ENCODE data around the gene ARGLU1. TPM values are rescaled to one million over a fixed set of nuclear protein-coding genes. Genes with fewer than 3 reads are reported as not detected.
A peak's percentile ranks its signal among the peaks of the same experiment; 100 is the strongest.

The ARGLU1 gene
- total and polyA plus RNA-seq, 2 experiments from 2014 or later = 108 to 166 TPM

DNA sequence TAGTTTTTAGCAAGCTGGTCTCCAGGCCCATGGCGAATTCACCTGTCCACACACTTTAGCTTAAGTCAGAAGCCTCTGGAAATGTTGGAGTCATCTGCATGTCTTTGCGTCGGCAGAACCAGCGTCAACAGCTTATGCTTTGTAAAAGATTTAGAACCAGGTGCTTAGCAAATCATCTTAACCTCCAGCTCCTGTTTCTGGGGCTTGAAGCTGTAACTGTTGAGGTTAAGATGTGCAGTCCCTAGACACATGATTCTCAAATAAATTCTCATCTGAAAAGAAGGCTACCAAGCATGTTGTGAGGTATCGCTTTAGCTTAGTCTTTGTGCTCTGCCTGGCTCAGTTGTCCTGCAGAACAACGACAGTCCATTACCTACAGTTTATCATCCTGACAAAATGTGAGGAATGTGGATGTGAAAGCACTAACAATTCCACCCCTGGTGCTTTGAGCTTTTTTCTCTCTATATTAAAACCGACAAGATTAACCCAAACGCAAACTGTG lies 36.9 kb downstream of the ARGLU1 start:
- Histone ChIP-seq H3F3A (replicated peaks; ENCODE audit: low read depth) (no peaks in the 10 kb centered on the region), H2AFZ (no peak overlapping the region), H3K4me1 (ENCODE audit: insufficient read depth) (peaks cover 66% of the 10 kb centered on the region), H3K4me3 (peak overlapping the region; percentile 21; the same call in 1 of the 2 replicates), H3K79me2 (replicated peaks; ENCODE audit: insufficient read depth) (peaks cover 65% of the 10 kb centered on the region), H3K27me3 (ENCODE audit: insufficient read depth) (peaks cover 34% of the 10 kb centered on the region), H3K27ac (ENCODE audit: low read depth) (peak overlapping the region; percentile 7; the same call in 1 of the 2 replicates), H3K4me2 (peak overlapping the region; percentile 78), H3K36me3 (ENCODE audit: insufficient read depth) (no peaks in the 10 kb centered on the region), H3K9me2 (ENCODE audit: insufficient read depth) (no peaks in the 10 kb centered on the region), H4K20me1 (replicated peaks; ENCODE audit: insufficient read depth) (peaks cover 3% of the 10 kb centered on the region; the same call in 1 of the 2 replicates)
- Mint-ChIP-seq H3K27ac (no peak overlapping the region), H3K4me3 (peak overlapping the region; percentile 51; the same call in 1 of the 3 replicates), H3K9me3 (no peaks in the 10 kb centered on the region; the same call in 2 of the 3 replicates), H3K4me1 (peaks cover 66% of the 10 kb centered on the region), H3K27me3 (ENCODE audit: insufficient read depth, low read depth, poor library complexity) (peaks cover 18% of the 10 kb centered on the region), H3K36me3 (ENCODE audit: low read depth) (no peaks in the 10 kb centered on the region; the same call in 2 of the 3 replicates)
- ATAC-seq = no peak
- no peak for DNase-seq (ENCODE audit: low spot score)
- TF ChIP-seq EZH2 (IDR thresholded peaks at IDR 0.05; ENCODE audit: low read depth, unreplicated experiment) (no peak), NANOG (IDR thresholded peaks at IDR 0.05; ENCODE audit: borderline replicate concordance) (no peak), POLR2AphosphoS5 (IDR thresholded peaks at IDR 0.05; ENCODE audit: low read depth) (no peak), ZNF114 (CRISPR knock-in tag; IDR thresholded peaks at IDR 0.05) (no peak), STAT1 (IDR thresholded peaks at IDR 0.05; ENCODE audit: unreplicated experiment) (no peak), EZH2phosphoT487 (IDR thresholded peaks at IDR 0.05; ENCODE audit: unreplicated experiment) (no peak), CREB1 (CRISPR knock-in tag; IDR thresholded peaks at IDR 0.05; ENCODE audit: low read depth) (no peak), JUNB (IDR thresholded peaks at IDR 0.05; ENCODE audit: unreplicated experiment) (no peak), ZNF331 (CRISPR knock-in tag; IDR thresholded peaks at IDR 0.05; ENCODE audit: low read depth) (no peak)
- TF ChIP-seq, protein P1, sequence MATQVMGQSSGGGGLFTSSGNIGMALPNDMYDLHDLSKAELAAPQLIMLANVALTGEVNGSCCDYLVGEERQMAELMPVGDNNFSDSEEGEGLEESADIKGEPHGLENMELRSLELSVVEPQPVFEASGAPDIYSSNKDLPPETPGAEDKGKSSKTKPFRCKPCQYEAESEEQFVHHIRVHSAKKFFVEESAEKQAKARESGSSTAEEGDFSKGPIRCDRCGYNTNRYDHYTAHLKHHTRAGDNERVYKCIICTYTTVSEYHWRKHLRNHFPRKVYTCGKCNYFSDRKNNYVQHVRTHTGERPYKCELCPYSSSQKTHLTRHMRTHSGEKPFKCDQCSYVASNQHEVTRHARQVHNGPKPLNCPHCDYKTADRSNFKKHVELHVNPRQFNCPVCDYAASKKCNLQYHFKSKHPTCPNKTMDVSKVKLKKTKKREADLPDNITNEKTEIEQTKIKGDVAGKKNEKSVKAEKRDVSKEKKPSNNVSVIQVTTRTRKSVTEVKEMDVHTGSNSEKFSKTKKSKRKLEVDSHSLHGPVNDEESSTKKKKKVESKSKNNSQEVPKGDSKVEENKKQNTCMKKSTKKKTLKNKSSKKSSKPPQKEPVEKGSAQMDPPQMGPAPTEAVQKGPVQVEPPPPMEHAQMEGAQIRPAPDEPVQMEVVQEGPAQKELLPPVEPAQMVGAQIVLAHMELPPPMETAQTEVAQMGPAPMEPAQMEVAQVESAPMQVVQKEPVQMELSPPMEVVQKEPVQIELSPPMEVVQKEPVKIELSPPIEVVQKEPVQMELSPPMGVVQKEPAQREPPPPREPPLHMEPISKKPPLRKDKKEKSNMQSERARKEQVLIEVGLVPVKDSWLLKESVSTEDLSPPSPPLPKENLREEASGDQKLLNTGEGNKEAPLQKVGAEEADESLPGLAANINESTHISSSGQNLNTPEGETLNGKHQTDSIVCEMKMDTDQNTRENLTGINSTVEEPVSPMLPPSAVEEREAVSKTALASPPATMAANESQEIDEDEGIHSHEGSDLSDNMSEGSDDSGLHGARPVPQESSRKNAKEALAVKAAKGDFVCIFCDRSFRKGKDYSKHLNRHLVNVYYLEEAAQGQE (IDR thresholded peaks at IDR 0.05; ENCODE audit: unreplicated experiment) = no peak
- TF ChIP-seq, protein P2, sequence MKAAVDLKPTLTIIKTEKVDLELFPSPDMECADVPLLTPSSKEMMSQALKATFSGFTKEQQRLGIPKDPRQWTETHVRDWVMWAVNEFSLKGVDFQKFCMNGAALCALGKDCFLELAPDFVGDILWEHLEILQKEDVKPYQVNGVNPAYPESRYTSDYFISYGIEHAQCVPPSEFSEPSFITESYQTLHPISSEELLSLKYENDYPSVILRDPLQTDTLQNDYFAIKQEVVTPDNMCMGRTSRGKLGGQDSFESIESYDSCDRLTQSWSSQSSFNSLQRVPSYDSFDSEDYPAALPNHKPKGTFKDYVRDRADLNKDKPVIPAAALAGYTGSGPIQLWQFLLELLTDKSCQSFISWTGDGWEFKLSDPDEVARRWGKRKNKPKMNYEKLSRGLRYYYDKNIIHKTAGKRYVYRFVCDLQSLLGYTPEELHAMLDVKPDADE (IDR thresholded peaks at IDR 0.05) = no peak
- TF ChIP-seq, protein P3, sequence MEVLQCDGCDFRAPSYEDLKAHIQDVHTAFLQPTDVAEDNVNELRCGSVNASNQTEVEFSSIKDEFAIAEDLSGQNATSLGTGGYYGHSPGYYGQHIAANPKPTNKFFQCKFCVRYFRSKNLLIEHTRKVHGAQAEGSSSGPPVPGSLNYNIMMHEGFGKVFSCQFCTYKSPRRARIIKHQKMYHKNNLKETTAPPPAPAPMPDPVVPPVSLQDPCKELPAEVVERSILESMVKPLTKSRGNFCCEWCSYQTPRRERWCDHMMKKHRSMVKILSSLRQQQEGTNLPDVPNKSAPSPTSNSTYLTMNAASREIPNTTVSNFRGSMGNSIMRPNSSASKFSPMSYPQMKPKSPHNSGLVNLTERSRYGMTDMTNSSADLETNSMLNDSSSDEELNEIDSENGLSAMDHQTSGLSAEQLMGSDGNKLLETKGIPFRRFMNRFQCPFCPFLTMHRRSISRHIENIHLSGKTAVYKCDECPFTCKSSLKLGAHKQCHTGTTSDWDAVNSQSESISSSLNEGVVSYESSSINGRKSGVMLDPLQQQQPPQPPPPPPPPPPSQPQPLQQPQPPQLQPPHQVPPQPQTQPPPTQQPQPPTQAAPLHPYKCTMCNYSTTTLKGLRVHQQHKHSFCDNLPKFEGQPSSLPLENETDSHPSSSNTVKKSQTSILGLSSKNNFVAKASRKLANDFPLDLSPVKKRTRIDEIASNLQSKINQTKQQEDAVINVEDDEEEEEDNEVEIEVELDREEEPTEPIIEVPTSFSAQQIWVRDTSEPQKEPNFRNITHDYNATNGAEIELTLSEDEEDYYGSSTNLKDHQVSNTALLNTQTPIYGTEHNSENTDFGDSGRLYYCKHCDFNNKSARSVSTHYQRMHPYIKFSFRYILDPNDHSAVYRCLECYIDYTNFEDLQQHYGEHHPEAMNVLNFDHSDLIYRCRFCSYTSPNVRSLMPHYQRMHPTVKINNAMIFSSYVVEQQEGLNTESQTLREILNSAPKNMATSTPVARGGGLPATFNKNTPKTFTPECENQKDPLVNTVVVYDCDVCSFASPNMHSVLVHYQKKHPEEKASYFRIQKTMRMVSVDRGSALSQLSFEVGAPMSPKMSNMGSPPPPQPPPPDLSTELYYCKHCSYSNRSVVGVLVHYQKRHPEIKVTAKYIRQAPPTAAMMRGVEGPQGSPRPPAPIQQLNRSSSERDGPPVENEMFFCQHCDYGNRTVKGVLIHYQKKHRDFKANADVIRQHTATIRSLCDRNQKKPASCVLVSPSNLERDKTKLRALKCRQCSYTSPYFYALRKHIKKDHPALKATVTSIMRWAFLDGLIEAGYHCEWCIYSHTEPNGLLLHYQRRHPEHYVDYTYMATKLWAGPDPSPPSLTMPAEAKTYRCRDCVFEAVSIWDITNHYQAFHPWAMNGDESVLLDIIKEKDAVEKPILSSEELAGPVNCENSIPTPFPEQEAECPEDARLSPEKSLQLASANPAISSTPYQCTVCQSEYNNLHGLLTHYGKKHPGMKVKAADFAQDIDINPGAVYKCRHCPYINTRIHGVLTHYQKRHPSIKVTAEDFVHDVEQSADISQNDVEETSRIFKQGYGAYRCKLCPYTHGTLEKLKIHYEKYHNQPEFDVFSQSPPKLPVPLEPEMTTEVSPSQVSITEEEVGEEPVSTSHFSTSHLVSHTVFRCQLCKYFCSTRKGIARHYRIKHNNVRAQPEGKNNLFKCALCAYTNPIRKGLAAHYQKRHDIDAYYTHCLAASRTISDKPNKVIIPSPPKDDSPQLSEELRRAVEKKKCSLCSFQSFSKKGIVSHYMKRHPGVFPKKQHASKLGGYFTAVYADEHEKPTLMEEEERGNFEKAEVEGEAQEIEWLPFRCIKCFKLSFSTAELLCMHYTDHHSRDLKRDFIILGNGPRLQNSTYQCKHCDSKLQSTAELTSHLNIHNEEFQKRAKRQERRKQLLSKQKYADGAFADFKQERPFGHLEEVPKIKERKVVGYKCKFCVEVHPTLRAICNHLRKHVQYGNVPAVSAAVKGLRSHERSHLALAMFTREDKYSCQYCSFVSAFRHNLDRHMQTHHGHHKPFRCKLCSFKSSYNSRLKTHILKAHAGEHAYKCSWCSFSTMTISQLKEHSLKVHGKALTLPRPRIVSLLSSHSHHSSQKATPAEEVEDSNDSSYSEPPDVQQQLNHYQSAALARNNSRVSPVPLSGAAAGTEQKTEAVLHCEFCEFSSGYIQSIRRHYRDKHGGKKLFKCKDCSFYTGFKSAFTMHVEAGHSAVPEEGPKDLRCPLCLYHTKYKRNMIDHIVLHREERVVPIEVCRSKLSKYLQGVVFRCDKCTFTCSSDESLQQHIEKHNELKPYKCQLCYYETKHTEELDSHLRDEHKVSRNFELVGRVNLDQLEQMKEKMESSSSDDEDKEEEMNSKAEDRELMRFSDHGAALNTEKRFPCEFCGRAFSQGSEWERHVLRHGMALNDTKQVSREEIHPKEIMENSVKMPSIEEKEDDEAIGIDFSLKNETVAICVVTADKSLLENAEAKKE (CRISPR knock-in tag; IDR thresholded peaks at IDR 0.05) = no peak
- TF ChIP-seq, protein P4, sequence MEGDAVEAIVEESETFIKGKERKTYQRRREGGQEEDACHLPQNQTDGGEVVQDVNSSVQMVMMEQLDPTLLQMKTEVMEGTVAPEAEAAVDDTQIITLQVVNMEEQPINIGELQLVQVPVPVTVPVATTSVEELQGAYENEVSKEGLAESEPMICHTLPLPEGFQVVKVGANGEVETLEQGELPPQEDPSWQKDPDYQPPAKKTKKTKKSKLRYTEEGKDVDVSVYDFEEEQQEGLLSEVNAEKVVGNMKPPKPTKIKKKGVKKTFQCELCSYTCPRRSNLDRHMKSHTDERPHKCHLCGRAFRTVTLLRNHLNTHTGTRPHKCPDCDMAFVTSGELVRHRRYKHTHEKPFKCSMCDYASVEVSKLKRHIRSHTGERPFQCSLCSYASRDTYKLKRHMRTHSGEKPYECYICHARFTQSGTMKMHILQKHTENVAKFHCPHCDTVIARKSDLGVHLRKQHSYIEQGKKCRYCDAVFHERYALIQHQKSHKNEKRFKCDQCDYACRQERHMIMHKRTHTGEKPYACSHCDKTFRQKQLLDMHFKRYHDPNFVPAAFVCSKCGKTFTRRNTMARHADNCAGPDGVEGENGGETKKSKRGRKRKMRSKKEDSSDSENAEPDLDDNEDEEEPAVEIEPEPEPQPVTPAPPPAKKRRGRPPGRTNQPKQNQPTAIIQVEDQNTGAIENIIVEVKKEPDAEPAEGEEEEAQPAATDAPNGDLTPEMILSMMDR (conservative IDR thresholded peaks at IDR 0.05; ENCODE audit: low read depth in 2 of 2) = no peak

Data from GM23338 (cell line).